ENCODE data around the gene CAV3. TPM values are rescaled to one million over a fixed set of nuclear protein-coding genes. Genes with fewer than 3 reads are reported as not detected.

The CAV3 gene
- total and polyA plus RNA-seq, 2 experiments from 2014 or later = not detected

DNA sequence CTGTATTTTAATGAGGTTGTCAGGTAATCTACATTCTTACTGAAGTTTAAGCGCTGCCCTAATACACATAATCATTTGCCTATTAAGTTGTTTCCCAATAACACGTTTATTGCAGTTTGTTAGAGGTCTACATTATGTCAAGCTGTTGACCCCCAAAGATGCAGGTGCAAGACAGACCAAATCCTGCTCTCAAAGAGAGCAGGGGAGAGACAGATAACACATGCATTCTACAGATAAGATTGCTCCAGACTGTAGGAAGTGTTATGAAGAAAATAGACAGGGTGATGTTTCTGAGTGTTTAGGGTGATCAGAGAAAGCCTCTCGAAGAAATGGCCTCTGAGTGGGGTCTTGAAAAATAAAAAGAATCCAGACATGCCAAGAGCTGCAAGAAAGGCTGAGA is 60.6 kb downstream of the CAV3 start (continued):
- TF ChIP-seq, protein P1, sequence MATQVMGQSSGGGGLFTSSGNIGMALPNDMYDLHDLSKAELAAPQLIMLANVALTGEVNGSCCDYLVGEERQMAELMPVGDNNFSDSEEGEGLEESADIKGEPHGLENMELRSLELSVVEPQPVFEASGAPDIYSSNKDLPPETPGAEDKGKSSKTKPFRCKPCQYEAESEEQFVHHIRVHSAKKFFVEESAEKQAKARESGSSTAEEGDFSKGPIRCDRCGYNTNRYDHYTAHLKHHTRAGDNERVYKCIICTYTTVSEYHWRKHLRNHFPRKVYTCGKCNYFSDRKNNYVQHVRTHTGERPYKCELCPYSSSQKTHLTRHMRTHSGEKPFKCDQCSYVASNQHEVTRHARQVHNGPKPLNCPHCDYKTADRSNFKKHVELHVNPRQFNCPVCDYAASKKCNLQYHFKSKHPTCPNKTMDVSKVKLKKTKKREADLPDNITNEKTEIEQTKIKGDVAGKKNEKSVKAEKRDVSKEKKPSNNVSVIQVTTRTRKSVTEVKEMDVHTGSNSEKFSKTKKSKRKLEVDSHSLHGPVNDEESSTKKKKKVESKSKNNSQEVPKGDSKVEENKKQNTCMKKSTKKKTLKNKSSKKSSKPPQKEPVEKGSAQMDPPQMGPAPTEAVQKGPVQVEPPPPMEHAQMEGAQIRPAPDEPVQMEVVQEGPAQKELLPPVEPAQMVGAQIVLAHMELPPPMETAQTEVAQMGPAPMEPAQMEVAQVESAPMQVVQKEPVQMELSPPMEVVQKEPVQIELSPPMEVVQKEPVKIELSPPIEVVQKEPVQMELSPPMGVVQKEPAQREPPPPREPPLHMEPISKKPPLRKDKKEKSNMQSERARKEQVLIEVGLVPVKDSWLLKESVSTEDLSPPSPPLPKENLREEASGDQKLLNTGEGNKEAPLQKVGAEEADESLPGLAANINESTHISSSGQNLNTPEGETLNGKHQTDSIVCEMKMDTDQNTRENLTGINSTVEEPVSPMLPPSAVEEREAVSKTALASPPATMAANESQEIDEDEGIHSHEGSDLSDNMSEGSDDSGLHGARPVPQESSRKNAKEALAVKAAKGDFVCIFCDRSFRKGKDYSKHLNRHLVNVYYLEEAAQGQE (IDR thresholded peaks at IDR 0.05; ENCODE audit: unreplicated experiment) = no peak
- TF ChIP-seq POLR2AphosphoS5 (IDR thresholded peaks at IDR 0.05; ENCODE audit: low read depth) = no peak
- TF ChIP-seq EZH2phosphoT487 (IDR thresholded peaks at IDR 0.05; ENCODE audit: unreplicated experiment) = no peak
- no peak for TF ChIP-seq JUNB (IDR thresholded peaks at IDR 0.05; ENCODE audit: unreplicated experiment)

Other genes starting within 250 kb of the CAV3 start
- gene LMCD1, start 232.0 kb upstream of the CAV3 start, total RNA-seq (2014; rRNA removed; shearing (Covaris generic)) = 23.5 and 35.3 TPM in 2 replicates
- 21.4 and 21.8 TPM in 2 replicates for gene LMCD1, start 232.0 kb upstream of the CAV3 start, polyA plus RNA-seq (2016; fragmentation: Nextera tagmentation; extraction: Ambion mirVana)
- 0.82 and 2.3 TPM in 2 replicates for gene SSUH2, start 89.0 kb upstream of the CAV3 start, total RNA-seq (2014; rRNA removed; shearing (Covaris generic))
- gene SSUH2, start 89.0 kb upstream of the CAV3 start, polyA plus RNA-seq (2016; fragmentation: Nextera tagmentation; extraction: Ambion mirVana) = 0.47 and 0.73 TPM in 2 replicates
- gene OXTR, start 35.8 kb downstream of the CAV3 start, total RNA-seq (2014; rRNA removed; shearing (Covaris generic)) = 7.8 and 9.3 TPM in 2 replicates
- gene OXTR, start 35.8 kb downstream of the CAV3 start, polyA plus RNA-seq (2016; fragmentation: Nextera tagmentation; extraction: Ambion mirVana) = 4.9 and 5.5 TPM in 2 replicates
- 17.9 and 40.1 TPM in 2 replicates for gene RAD18, start 229.7 kb downstream of the CAV3 start, total RNA-seq (2014; rRNA removed; shearing (Covaris generic))
- 21.5 and 25.4 TPM in 2 replicates for gene RAD18, start 229.7 kb downstream of the CAV3 start, polyA plus RNA-seq (2016; fragmentation: Nextera tagmentation; extraction: Ambion mirVana)

Measured in GM23338 (cell line).